Activated CD4-positive, alpha-beta T cell treated with anti-CD3 and anti-CD28 coated beads, Interleukin-2, Interleukin-6, amounts not matched to agents 100 ng/mL and 50 ng/mL, durations not matched to agents 16 hours and 8 hours (primary cell): ENCODE data around the gene DNAAF5.

ENCODE experiments used
- DNase-seq: peaks from one replicate; pipeline ENCODE4 v3.0.0-alpha.2; 2020

DNAAF5 gene

DNA sequence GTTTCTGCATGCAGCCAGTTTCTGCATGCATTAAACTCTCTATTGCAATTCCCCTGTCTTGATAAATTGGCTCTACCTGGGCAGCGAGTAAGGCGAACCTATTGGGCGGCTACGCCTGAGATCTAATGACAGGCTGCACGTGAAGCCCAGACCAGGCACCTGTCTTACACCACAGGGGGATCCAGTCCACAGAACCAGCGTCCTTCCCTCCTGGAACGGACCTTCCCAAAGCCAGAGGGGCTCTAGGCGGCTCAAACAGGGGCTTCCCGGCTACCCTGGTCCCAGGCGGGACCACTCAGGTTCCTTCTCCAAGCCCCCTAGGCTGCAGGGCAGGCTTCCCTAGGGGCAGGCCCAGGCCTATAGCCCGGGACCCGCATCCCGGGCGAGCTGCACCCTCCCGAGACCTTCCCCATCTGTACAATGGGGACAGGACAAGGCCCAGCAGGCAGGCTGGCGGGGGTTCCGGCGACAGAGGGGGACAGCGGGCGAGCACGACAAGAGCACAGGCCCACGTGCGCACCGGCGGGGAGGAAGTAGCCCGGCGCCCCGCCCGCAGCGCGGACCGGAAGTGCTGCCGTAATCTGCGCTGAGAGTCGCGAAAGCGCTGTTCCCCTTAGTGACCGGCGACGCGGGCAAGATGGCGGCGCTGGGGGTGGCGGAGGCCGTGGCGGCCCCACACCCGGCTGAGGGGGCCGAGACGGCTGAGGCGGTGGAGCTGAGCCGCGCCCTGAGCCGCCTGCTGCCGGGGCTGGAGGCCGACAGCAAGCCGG, at the start of gene DNAAF5:
Gene DNAAF5 (plus strand): TSS at position 616 of the 770 bp plus-strand sequence. CDS start 22 bp downstream, at position 638.
- peak; percentile 92 for DNase-seq

GRCh38 chr7:676972-677385, 49.5 kb upstream of the DNAAF5 start:
- no peak for DNase-seq

DNA sequence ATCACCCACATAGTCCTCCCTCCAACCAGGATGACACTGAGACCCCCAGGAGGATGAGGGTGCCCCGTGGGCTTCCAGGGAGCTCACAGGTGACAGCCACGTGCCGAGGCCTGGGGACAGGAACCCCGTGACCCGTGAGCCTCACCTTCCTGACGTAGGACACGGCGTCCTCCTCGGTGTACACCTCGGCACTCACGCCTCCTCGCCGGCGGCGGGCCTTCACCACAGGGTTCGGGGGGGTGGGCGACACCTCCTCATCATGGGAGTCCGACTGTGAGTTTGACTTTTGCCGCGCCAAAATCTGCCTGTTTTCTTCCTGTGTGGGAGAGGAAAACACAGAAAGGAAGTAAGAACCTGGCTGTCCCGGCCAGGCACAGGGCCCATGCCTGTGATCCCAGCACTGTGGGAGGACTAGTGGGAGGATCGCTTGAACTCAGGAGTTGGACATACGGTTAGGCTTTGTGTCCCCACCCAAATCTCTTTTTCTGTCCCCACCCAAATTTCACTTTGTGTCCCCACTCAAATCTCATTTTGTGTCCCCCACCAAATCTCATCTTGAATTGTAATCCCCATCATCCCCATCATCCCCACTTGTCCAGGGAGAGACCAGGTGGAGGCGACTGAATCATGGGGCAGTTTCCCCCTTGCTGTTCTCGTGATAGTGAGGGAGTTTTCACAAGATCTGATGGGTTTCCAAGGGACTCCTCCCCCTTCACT, 45.9 kb upstream of the DNAAF5 start:
- no peak for DNase-seq

DNA sequence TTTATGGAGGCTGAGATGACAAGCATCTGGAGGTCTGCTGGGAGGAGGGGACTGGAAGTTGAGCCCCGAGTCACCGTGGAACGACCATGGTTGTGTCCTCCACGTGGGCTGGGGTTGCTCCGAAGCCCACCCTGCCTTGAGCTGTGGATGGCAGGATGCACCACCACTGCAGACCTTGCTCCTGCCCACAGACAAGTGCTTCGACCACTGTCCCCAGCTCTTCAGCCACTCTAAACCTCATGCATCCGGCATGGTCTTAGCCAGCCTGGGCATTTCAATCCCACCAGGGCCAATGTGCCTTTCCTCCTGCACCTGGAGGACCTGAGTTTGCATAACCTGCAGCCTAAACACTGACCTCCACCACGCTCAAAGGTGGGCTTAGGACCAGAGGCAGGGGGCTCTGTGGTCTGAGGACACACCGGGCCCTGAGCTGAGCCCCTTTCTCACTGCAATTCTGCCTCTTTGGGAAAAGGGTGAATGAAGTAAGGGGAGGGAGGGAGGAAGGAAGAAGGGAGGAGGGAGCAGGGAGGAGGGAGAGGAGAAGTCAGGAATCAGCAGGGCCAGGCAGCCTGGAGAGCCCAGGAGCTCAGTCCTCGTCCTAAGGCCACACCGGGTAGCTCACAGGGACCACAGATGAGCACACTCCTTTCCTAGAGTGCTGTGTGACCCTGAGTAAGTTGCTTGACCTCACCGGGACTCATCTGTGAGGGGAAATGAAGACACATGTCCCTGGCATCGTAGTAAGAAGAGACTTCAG, 44.8 kb upstream of the DNAAF5 start:
- no peak for DNase-seq

GRCh38 chr7:682810-683209, 43.7 kb upstream of the DNAAF5 start:
- DNase-seq = no peak

DNA sequence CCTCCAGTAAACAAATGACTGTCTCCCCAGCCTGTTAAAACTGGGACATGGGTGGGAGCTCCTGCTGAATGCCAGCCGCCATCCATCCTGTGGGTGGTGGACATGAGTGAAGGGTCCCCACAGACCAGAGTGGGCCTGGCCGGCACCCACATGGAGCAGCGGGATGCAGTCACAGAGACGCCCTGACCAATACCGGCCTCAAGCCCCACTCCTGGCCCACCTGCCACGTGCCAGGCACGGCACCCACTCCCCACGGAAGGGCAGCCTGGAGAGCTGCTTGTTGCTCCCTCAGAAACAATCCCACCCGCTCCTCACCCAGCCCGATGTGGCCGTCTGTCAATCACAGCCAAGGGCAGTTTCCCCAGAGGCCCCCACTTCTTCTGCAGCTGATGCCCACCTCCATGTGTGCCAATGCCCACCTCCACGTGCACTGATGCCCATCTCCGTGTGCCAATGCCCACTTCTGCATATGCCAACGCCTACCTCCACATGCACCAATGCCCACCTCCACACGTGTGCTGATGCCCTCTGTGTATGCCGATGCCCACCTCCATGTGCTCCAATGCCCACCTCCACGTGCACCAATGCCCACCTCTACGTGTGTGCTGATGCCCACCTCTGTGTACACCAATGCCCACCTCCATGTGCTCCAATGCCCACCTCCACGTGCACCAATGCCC, 42.8 kb upstream of the DNAAF5 start:
- DNase-seq = no peak

GRCh38 chr7:684416-684815, 42.1 kb upstream of the DNAAF5 start:
- DNase-seq = no peak

DNA sequence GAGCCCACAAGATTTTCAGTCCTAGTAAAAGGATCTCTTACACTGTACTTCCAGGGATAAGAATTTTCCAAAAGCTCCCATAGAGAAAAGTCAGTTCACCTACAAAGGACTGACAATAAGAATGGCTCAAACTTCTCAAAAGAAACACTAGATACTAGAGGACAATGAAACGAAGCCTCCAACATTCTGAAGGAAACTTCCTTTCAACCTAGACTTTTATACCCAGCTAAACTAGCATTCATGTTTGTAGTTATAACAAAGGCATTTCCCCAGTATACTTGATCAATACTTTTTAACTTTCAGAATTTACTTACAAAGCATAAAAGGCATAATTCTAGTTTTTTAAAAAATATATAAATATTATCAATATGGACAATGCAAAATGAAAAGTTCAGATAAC, 41.0 kb upstream of the DNAAF5 start:
- no peak for DNase-seq

DNA sequence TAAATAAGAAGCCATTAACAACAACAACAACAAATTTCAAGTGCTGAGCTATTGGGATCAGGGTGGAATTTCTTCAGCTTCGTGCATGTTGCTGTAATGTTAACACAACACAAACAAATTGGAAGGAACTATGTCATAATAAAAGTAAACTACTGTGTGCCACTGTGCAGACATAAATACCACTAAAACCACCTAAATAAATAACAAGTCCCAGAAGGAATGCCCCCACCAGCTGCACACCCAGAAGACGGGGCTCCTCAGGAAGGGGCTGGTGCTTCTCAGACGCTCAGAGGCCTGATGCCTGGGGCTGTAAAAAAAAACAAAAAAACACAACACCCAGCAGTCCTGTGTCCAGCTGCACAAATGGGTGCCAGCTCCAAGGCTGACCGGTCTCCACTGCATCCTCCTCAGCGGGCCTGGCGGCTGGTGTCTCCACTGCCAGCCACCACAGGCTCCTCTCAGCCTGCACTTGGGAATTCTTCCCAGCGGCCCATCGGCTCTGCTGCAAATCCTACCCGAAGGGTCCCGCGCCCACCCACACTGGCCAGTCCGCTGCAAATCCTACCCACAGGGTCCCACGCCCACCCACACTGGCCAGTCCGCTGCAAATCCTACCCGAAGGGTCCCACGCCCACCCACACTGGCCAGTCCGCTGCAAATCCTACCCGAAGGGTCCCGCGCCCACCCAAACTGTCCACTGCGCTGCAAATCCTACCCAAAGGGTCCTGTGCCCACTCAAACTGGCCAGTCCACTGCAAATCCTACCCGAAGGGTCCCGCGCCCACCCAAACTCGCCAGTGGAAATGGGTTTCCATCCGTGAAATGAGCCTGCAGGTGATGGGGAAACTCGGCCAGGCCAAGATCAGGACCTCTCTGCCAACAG, 35.8 kb upstream of the DNAAF5 start:
- no peak for DNase-seq

DNA sequence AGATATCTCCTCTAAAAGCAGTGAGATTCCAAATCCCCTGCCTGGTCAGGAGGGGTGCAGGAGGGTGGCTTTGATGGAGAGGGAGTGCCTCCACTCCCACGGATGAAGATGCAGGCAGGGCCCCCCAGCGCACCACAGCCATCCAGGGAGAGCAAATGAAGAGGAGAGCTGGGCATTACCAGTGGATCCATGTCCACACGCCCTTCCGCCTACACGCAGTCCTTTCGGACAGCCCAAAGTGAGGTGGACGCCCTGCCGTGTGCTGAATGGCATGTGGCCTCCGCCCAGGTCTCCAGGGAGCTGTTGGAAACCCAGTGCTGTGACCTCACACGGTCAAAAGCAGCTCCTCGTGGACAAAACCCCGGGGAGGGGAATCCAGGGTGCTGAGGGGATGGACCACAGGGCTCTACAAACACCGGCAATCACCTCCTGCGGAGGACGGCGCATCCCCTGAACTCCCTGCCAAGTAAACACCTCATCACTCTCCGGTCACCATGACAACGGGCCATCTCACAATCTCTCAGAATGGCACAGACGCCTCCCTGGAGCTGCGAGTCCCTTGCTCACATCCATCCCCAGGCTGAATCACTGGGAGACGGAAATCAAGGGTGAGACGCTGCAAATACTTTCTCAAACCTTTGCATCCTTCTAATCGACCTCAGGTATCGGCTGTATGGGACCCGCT, 35.0 kb upstream of the DNAAF5 start:
- DNase-seq = no peak

- no peak for DNase-seq
Observed at GRCh38 chr7:693280-693679, 33.2 kb upstream of the DNAAF5 start.

DNA sequence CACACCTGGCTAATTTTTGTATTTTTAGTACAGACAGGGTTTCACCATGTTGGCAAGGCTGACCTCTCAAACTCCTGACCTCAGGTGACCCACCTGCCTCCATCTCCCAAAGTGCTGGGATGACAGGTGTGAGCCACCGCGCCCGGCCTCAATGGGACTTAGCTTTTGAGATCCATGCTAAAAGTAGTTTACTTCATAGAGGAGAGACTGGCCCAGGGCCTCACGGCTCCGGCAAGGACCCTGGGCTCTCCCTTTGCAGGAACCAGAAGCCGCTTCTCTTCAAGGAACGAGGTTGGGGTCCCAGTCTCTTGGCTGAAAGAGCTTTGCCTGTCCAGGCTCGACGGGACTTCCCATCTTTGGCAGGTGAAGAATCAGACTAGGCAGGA, 30.1 kb upstream of the DNAAF5 start:
- no peak for DNase-seq

DNA sequence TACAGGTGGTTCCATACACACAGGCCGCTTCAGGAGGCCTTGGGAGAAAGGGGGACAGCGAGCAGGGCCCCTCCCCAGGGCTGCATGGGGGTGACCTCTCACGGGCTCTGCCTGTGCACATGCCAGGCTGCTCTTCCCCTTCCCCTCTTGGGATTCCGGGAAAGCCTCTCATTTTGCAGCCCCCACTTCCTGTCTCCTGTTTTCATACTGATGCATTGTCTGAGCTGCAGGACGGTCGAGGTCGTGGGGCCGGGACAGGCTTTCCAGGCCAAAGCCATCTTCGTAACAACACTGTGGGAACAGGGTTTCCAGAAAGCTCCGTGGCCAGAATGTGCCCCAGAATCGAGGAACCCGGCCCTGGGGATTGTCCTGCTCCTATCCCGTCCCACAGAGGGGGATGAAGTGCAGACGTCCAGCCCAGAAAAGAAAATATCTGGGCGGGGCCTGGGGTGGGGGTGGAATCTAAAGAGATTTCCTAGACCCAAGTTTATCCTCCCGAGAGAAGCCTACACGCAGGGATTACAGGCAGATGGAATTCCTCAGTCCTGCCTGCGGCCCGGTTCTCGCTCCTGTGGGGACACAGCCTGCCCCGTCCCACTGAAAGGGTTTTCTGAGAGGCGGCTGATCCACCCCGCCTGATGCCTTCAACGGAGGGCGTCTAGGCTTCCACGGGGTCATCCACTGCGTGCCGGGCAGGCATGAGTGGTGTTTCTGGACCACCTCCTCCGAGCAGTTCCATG, 29.5 kb upstream of the DNAAF5 start:
- no peak for DNase-seq

DNA sequence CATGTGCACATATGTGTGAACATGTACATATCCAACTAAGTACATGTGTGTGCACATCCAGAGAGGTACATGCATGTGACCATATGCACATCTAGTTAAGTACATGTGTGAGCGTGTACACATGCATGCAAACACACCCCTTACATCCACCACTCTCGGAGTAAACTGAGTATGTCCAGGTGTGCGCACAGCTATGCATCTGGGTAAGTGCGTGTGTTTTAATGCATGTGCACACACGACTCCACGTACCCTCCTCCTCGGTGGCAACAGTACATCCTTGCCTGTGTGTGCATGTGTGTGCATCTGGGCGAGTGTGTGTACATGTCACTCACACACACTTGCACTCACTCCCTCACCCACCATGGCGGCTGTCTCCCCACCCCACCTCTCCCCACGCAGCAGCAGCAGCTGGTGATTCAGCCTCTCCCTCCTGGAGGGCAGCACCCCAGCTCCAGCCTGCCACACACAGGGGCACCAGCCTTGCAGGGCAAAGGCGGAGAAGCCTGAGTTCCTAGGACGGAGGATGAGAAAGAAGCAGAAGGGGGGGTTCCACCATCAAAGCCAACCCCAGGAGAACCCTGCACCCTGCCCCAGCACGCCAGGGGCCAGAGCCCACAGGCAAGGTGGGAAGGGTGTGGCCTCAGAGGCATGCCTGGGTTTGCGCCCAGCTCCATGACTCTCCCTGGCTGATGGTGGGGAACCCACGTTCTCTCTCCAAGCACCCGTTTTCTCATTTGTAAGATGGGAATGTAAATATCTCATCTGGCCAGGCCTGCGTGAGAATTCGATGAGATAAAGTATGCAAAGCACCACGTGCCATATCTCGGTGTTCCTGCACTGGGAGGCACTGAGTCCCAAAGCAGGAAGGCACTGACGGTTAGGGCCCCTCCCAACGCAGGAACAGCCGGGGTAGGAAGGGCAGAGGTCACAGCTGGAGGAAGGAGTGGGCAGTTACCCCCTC, 27.7 kb upstream of the DNAAF5 start:
- DNase-seq = no peak

GRCh38 chr7:699476-700170, 26.9 kb upstream of the DNAAF5 start:
- DNase-seq = no peak

DNA sequence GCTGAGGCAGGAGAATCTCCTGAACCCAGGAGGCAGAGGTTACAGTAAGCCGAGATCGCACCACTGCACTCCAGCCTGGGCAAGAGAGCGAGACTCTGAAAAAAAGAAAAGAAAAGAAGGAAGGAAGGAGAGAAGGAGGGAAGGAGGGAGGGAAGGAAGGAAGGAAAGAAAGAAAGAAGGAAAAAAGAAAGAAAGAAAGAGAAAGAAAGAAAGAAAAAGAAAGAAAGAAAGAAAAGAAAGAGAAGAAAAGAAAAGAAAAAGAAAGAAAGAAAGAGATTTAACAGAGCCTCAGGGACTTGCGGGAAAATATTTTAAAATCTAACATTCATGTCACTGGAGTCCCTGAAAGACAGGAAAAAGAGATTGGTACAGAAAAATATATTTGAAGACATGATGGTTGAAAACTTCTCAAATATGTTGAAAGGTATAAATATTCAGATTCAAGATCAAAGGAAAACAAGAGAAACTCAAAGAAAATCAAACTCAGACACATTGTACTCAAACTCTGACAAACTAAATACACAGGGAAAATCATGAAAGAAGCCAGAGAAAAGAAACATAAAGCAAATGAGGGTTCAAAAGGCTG, 25.3 kb upstream of the DNAAF5 start:
- DNase-seq = no peak

DNA sequence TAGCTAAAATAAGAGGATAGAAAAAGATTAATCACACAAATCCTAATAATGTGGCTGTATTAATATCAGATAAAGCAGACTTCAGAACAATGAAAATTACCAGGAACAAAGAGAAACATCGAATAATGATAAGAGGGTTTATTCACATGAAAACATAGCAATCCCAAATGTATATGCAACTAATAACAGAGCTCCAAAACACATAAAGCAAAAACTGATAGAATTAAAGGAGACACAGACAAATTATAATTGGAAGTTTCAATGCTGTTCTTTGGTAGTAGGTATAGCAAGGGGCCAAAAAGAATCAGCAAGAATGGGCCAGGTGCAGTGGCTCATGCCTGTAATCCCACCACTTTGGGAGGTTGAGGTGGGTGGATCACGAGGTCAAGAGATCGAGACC, 23.4 kb upstream of the DNAAF5 start:
- no peak for DNase-seq

DNA sequence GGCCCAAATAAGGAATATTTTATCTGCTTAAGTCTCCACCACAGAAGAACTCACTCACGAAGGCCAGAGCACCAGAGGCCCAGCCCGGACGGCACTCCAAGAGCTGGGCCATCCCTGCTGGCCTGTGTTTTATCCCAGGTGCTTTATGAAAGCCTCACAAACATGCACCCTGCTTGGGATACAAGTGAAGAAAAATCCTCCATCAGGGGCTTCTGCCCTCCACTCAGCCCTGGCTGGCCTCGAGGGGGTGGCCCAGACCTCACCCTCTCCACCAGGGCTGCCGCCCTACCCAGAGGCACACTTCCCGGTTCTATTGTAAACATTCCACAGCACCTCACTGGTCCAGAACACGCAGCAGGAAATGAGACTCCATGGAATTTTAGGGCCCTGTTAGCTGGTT, 19.8 kb upstream of the DNAAF5 start:
- DNase-seq = no peak
